HEK293T (cell line): ENCODE data around the gene PAFAH2.

ENCODE experiments used
- CTCF ChIA-PET: fragments of 350-600 bp; formaldehyde crosslinking; extraction: SDS; loops from one replicate; lab custom pipeline; 2021; ENCODE audit warnings: antibody characterized with exemption, inconsistent platforms; lab: Yijun Ruan, JAX
- POLR2A ChIA-PET: fragments of 350-600 bp; formaldehyde crosslinking; extraction: SDS; loops from one replicate; lab custom pipeline; 2020; ENCODE audit warnings: antibody characterized with exemption, inconsistent platforms; lab: Yijun Ruan, JAX
- DNase-seq: peaks from one replicate; pipeline ENCODE4 v3.0.0; 2012; ENCODE audit warnings: mixed read lengths; ENCODE audit errors: extremely low spot score
- ARNT ChIP-seq: fragments of 450-650 bp; IDR thresholded peaks from 2 replicates; pipeline ENCODE4 v1.6.1; 2017; ENCODE audit warnings: mild to moderate bottlenecking
- BHLHE40 ChIP-seq: fragments of 450-650 bp; IDR thresholded peaks from 2 replicates; pipeline ENCODE4 v1.6.1; 2016; ENCODE audit warnings: mild to moderate bottlenecking, moderate library complexity, borderline replicate concordance
- CTBP1 ChIP-seq: fragments of 450-650 bp; IDR thresholded peaks from 2 replicates; pipeline ENCODE4 v1.6.1; 2016; ENCODE audit warnings: borderline replicate concordance
- ELF4 ChIP-seq: fragments of 450-650 bp; IDR thresholded peaks from 2 replicates; pipeline ENCODE4 v1.6.1; 2017; ENCODE audit warnings: antibody characterized with exemption
- FOXA1 ChIP-seq: fragments of 450-650 bp; IDR thresholded peaks from 2 replicates; pipeline ENCODE4 v1.6.1; 2016; ENCODE audit warnings: mild to moderate bottlenecking
- FOXK2 ChIP-seq: fragments of 450-650 bp; IDR thresholded peaks from 2 replicates; pipeline ENCODE4 v1.6.1; 2016; ENCODE audit warnings: mild to moderate bottlenecking
- FOXM1 ChIP-seq: fragments of 450-650 bp; IDR thresholded peaks from 2 replicates; pipeline ENCODE4 v1.6.1; 2017; ENCODE audit warnings: mild to moderate bottlenecking, borderline replicate concordance
- HDGF ChIP-seq: fragments of 450-650 bp; IDR thresholded peaks from 2 replicates; pipeline ENCODE4 v1.6.1; 2017; ENCODE audit warnings: antibody characterized with exemption, borderline replicate concordance
- L3MBTL2 ChIP-seq: fragments of 450-650 bp; conservative IDR thresholded peaks from 2 replicates; pipeline ENCODE4 v1.6.1; 2016; ENCODE audit warnings: mild to moderate bottlenecking
- LEF1 ChIP-seq: fragments of 450-650 bp; IDR thresholded peaks from 2 replicates; pipeline ENCODE4 v1.6.1; 2017; ENCODE audit warnings: mild to moderate bottlenecking, borderline replicate concordance
- NFRKB ChIP-seq: fragments of 450-650 bp; IDR thresholded peaks from 2 replicates; pipeline ENCODE4 v1.6.1; 2016; ENCODE audit warnings: mild to moderate bottlenecking, moderate library complexity
- SP1 ChIP-seq: fragments of 450-650 bp; IDR thresholded peaks from 2 replicates; pipeline ENCODE4 v1.6.1; 2017
- SUZ12 ChIP-seq: fragments of 450-650 bp; IDR thresholded peaks from 2 replicates; pipeline ENCODE4 v1.6.1; 2016; ENCODE audit warnings: mild to moderate bottlenecking
- TARDBP ChIP-seq: fragments of 450-650 bp; IDR thresholded peaks from 2 replicates; pipeline ENCODE4 v1.6.1; 2016
- ZNF384 ChIP-seq: fragments of 450-650 bp; IDR thresholded peaks from 2 replicates; pipeline ENCODE4 v1.6.1; 2016
- TF ChIP-seq, protein P1 (sequence below): fragments of 450-650 bp; IDR thresholded peaks from 2 replicates; pipeline ENCODE4 v1.6.1; 2016

The PAFAH2 gene

DNA sequence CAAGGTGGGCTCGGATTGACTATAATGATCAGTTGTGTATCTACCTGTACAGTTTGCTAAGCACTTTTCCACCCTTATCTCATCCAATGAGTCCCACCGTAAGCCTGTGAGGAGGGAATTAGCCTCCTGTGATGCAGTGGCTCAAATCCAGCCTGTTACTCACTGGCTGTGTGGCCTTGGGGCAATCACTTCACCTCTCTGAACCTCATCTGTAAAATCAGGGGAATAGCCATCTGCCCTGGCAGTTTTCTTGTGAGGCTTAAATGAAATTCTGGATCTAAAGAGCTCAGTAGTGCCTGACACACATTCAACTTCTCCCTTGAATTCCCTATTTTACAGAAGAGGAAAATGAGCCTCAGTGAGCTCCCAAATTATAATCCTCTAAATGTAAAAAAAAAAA is 16.3 kb upstream of the PAFAH2 start:
- DNase-seq, result no peak
- TF ChIP-seq FOXK2 (no peak), TARDBP (no peak), FOXA1 (no peak), SUZ12 (no peak), CTBP1 (no peak)
- ChIA-PET CTCF (no interaction called here), POLR2A (no interaction called here)

DNA sequence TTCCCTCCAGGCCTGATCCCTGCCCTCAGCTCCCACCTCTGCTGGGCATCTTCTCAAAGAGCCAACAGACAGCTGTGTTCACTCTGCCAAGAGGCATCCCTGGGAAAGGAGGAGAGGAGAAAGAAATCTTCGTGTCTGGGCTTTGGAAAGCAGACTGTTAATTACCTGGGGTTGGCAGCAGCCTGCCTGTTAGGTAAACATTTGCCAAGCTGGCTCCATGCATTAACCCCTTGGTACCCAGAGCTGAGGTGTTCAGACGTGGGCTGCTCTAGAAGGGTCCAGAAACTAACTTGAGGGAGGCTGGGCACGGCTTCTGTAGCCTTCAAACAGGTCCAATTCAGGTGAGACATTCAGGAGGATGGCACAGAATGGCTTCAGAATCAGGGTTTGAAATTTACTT is 15.0 kb upstream of the PAFAH2 start:
- ChIA-PET POLR2A (no interaction called here), CTCF (no interaction called here)
- TF ChIP-seq ARNT (no peak), L3MBTL2 (no peak)
- no peak for DNase-seq

DNA sequence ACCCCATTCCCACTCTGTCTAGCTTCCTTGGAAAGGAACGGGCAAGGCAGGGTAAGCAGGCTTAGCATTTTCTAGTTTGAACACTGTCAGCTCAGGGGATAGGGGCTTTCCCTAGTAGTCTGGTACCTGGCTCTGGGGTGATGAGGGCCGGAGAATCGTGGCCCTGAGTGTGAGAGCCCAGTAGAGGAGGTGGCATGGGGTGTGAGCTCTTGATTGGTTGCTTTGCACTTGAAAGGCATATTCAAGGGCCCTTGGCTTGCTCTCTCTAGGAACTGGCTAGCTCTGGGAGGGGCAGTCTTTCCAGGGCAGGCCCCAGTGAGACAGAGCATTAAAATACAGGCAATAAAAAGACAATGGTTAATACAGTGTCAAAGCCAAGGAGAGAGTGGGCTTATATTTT is 13.0 kb upstream of the PAFAH2 start:
- DNase-seq, result no peak
- CTCF ChIA-PET, result interaction anchor here (0.6 kb wide), 1 partner anchor 66 kb away, joined by 9 read pairs; no protein-coding TSS in a partner anchor
- no peak for TF ChIP-seq LEF1
- no peak for TF ChIP-seq FOXA1
- no peak for TF ChIP-seq SUZ12
- POLR2A ChIA-PET, result interaction anchor here (1.5 kb wide), 1 partner anchor 135 kb away, joined by 4 read pairs; the partner anchor contains the start of gene PAQR7

DNA sequence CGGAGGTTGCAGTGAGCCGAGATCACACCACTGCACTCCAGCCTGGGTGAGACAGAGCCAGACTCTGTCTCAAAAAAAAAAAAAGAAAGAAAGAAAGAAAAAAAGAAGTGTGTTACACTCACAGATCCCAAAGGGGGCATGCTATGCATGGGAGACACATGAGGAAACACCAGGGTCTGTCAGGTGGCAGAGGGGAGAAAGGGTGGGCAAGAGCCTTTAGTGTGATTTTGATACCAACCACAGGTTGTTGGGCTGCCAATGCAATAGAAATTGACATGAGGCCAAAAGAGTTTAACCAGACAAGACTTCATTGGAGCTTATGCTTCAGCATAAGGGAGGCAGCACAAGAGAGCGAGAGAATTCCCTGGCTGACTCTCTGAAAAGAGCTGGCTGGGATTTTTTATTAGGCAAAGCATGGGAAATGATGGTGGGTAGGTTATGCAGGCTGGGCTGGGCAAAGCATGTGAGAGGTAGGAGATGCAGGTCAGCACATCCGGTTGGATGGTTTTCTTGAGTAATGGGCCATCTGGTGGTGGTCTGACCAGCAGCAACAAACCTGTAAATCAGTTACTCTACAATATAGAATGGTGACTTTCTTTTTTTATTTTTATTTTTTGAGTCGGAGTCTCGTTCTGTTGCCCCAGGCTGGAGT is 12.1 kb upstream of the PAFAH2 start:
- no peak for DNase-seq
- no peak for TF ChIP-seq SUZ12
- no peak for TF ChIP-seq ELF4
- TF ChIP-seq SP1, result no peak
- TF ChIP-seq BHLHE40, result no peak
- TF ChIP-seq FOXM1, result no peak
- 0 out of 2 replicates have a peak, but pooled peaks have one; percentile 15 for TF ChIP-seq L3MBTL2
- TF ChIP-seq ZNF384, result peak; percentile 72; the same call in 1 of the 2 replicates
- no peak for TF ChIP-seq FOXK2
- no peak for TF ChIP-seq FOXA1
- CTCF ChIA-PET, result interaction anchor here (0.6 to 1.0 kb wide), 4 partner anchors 8 to 183 kb away, joined by 3 to 4 read pairs (median 4); no protein-coding TSS in a partner anchor
- POLR2A ChIA-PET, result interaction anchor here (1.5 kb wide), 1 partner anchor 134 kb away, joined by 4 read pairs; the partner anchor contains the start of gene PAQR7

DNA sequence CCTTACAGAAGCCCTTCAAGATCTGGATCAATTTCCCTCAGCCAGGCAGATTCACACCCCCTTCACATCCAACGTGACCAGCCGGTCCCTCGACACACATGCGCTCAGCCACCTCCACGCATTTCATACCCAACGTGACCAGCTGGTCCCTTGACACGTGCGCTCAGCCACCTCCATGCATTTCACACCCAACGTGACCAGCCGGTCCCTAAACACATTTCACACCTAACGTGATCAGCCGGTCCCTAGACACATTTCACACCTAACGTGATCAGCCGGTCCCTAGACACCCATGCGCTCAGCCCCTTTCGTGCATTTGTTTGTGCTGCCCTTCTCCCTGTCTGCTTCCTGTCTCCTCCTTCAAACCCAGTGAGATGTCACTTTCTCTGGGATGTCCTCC is 8.8 kb upstream of the PAFAH2 start:
- TF ChIP-seq FOXM1 (no peak), FOXA1 (no peak), ARNT (no peak), TARDBP (no peak), CTBP1 (no peak), ELF4 (no peak), HDGF (no peak), NFRKB (no peak), BHLHE40 (no peak), L3MBTL2 (no peak), SUZ12 (no peak), ZNF384 (no peak), FOXK2 (no peak), LEF1 (no peak), SP1 (no peak)
- TF ChIP-seq, protein P1, sequence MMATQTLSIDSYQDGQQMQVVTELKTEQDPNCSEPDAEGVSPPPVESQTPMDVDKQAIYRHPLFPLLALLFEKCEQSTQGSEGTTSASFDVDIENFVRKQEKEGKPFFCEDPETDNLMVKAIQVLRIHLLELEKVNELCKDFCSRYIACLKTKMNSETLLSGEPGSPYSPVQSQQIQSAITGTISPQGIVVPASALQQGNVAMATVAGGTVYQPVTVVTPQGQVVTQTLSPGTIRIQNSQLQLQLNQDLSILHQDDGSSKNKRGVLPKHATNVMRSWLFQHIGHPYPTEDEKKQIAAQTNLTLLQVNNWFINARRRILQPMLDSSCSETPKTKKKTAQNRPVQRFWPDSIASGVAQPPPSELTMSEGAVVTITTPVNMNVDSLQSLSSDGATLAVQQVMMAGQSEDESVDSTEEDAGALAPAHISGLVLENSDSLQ, result no peak
- POLR2A ChIA-PET, result no interaction called here
- CTCF ChIA-PET, result no interaction called here
- no peak for DNase-seq

DNA sequence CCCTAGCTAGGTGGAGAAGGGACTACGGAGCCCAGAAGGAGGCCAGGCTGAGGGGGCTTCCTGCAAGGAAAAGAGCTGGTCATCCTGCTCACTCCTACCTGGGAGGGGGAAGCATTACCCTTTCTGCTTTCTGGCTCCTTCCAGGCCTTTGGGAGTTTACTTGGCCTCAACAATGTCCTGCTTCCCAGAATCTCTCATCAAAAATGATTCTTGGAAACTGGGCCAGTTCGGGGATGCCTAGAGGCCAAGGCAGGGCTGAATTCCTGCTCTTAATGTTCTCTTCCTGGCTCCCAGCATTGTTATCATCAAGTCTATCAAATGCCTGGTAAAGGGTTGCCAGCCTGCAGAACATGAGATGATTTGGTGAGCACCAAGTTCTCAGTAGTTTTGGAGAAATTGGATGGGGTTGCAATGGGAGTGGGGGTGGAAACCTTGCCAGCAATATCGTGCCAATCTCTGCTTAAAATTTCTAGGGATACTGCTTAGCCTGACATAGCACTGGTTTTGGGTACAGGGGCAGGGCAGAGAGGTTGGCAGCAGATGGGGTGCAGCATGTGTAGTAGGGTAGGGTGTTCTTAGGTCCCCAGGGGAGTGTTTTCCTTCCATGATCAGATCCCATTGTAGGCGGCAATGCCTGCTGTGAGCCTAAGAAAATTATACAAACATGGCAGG is 7.7 kb upstream of the PAFAH2 start:
- POLR2A ChIA-PET, result no interaction called here
- no peak for TF ChIP-seq BHLHE40
- TF ChIP-seq NFRKB, result no peak
- TF ChIP-seq, protein P1, result no peak
- TF ChIP-seq LEF1, result no peak
- no peak for TF ChIP-seq SP1
- TF ChIP-seq FOXK2, result no peak
- CTCF ChIA-PET, result no interaction called here
- no peak for DNase-seq

DNA sequence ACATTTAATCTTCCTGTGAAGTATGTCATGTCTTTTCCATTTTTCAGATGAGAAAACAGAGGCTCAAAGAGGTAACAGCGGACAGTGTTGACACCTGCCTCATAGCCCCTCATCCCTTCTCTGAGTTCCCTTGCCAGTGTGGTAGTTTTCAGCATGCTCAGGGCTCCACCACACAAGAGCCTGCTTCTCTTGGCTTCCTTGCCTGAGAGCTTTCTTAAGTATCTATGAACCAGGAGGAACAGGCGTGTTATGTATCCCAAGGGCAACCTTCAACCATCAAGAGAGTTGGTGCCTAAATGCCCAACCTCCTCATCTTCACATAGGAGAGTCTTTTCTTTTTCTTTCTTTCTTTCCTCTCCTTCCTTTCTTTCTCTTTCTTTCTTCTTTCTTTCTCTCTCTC is 5.9 kb upstream of the PAFAH2 start:
- POLR2A ChIA-PET, result no interaction called here
- DNase-seq, result no peak
- CTCF ChIA-PET, result interaction anchor here (1.1 kb wide), 1 partner anchor 14 kb away, joined by 3 read pairs; no protein-coding TSS in a partner anchor
- TF ChIP-seq, protein P1, result no peak
- TF ChIP-seq NFRKB (no peak), LEF1 (no peak), CTBP1 (no peak), FOXK2 (no peak), FOXM1 (no peak), SUZ12 (no peak), FOXA1 (no peak), BHLHE40 (no peak)
